SK-N-SH treated with all-trans-retinoic acid at 6 μM for 48 hours (cell line): ENCODE data around the gene ST6GAL1.

Experiments
- GLIS3 ChIP-seq: fragments of 250-450 bp; sonication (Bioruptor Pico); IDR thresholded peaks from 2 replicates; pipeline ENCODE4 v1.5.0; 2020; ENCODE audit warnings: mild to moderate bottlenecking, moderate library complexity
- PPARA ChIP-seq: fragments of 250-450 bp; sonication (Bioruptor Pico); IDR thresholded peaks from 2 replicates; pipeline ENCODE4 v1.5.0; 2020; ENCODE audit warnings: mild to moderate bottlenecking, borderline replicate concordance
- TOX ChIP-seq: fragments of 250-450 bp; sonication (Bioruptor Pico); IDR thresholded peaks from 2 replicates; pipeline ENCODE4 v1.8.0; 2021; ENCODE audit warnings: mild to moderate bottlenecking, moderate library complexity, borderline replicate concordance
- ZFP3 ChIP-seq: fragments of 250-450 bp; sonication (Bioruptor Pico); IDR thresholded peaks from 2 replicates; pipeline ENCODE4 v1.5.0; 2020; ENCODE audit warnings: mild to moderate bottlenecking, moderate library complexity
- ZFP30 ChIP-seq: fragments of 450-650 bp; formaldehyde crosslinking; IDR thresholded peaks from 2 replicates; pipeline ENCODE4 v1.5.0; 2022; ENCODE audit warnings: mild to moderate bottlenecking, moderate library complexity
- TF ChIP-seq, protein P1 (sequence below): fragments of 250-450 bp; sonication (Bioruptor Pico); IDR thresholded peaks from 2 replicates; pipeline ENCODE4 v1.8.0; 2020; ENCODE audit warnings: mild to moderate bottlenecking, moderate library complexity, borderline replicate concordance

- TF ChIP-seq PPARA (CRISPR knock-in tag): no peak
- no peak for TF ChIP-seq GLIS3 (CRISPR knock-in tag)
- TF ChIP-seq, protein P1, sequence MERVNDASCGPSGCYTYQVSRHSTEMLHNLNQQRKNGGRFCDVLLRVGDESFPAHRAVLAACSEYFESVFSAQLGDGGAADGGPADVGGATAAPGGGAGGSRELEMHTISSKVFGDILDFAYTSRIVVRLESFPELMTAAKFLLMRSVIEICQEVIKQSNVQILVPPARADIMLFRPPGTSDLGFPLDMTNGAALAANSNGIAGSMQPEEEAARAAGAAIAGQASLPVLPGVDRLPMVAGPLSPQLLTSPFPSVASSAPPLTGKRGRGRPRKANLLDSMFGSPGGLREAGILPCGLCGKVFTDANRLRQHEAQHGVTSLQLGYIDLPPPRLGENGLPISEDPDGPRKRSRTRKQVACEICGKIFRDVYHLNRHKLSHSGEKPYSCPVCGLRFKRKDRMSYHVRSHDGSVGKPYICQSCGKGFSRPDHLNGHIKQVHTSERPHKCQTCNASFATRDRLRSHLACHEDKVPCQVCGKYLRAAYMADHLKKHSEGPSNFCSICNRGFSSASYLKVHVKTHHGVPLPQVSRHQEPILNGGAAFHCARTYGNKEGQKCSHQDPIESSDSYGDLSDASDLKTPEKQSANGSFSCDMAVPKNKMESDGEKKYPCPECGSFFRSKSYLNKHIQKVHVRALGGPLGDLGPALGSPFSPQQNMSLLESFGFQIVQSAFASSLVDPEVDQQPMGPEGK (CRISPR knock-in tag): no peak
- no peak for TF ChIP-seq ZFP3
- TF ChIP-seq ZFP30 (CRISPR knock-in tag): no peak
- no peak for TF ChIP-seq TOX (CRISPR knock-in tag)
These were observed 76.7 kb downstream of the ST6GAL1 start for GRCh38 chr3:187006864-187007630.
